Fibroblast of lung (primary cell): Measurements from ENCODE around the gene ADAMTS19. TPM values are rescaled to one million over a fixed set of nuclear protein-coding genes. Genes with fewer than 3 reads are reported as not detected.

Source experiments
- DNase-seq, 2 donors: peaks; one replicate each; pipeline versions ENCODE4 v3.0.0 to v3.0.0-alpha.2; 2010; ENCODE audit warnings: low read depth in 2 of 2
- H2AFZ ChIP-seq: 2 replicates; pipeline ENCODE4 v1.5.1; 2012; ENCODE audit warnings: low read length, control low read depth, inconsistent platforms
- H3K27ac ChIP-seq: 2 replicates; pipeline ENCODE4 v1.5.1; 2011; ENCODE audit warnings: low read length, control low read depth; ENCODE audit not compliant: insufficient read depth
- H3K27me3 ChIP-seq: 2 replicates; pipeline ENCODE4 v1.5.1; 2011; ENCODE audit warnings: mild to moderate bottlenecking, low read length; ENCODE audit not compliant: control insufficient read depth, insufficient read depth
- H3K36me3 ChIP-seq: 2 replicates; pipeline ENCODE4 v1.5.1; 2011; ENCODE audit warnings: low read length; ENCODE audit not compliant: control insufficient read depth, insufficient read depth
- H3K4me1 ChIP-seq: 2 replicates; pipeline ENCODE4 v1.5.1; 2011; ENCODE audit warnings: low read length; ENCODE audit not compliant: control insufficient read depth, insufficient read depth; ENCODE audit errors: extremely low read depth
- H3K4me2 ChIP-seq: 2 replicates; pipeline ENCODE4 v1.5.1; 2011; ENCODE audit warnings: low read length, control low read depth; ENCODE audit not compliant: insufficient read depth; ENCODE audit errors: extremely low read depth
- H3K4me3 ChIP-seq, 4 experiments: fragments of 200-600 bp in 1 of 4; sonication (generic) in 1 of 4; replicated peaks in 1 of 4; 2 replicates each; pipeline ENCODE4 v1.5.1; 2011 to 2016; ENCODE audit warnings: low read length in 4 of 4, low read depth in 3 of 4, mild to moderate bottlenecking in 3 of 4, control low read depth in 2 of 4, inconsistent platforms in 1 of 4, mixed read lengths in 1 of 4; ENCODE audit not compliant: insufficient read depth in 1 of 4; ENCODE audit errors: control extremely low read depth in 1 of 4
- H3K79me2 ChIP-seq: 2 replicates; pipeline ENCODE4 v1.5.1; 2012; ENCODE audit warnings: mild to moderate bottlenecking, low read length, inconsistent platforms; ENCODE audit not compliant: control insufficient read depth, insufficient read depth
- H3K9ac ChIP-seq: 2 replicates; pipeline ENCODE4 v1.5.1; 2011; ENCODE audit warnings: mild to moderate bottlenecking, low read length, control low read depth; ENCODE audit not compliant: insufficient read depth
- H3K9me3 ChIP-seq: 2 replicates; pipeline ENCODE4 v1.5.1; 2012; ENCODE audit warnings: low read depth, low read length; ENCODE audit not compliant: control insufficient read depth, insufficient read depth
- H4K20me1 ChIP-seq: 2 replicates; pipeline ENCODE4 v1.5.1; 2011; ENCODE audit warnings: low read length; ENCODE audit not compliant: control insufficient read depth, insufficient read depth; ENCODE audit errors: extremely low read depth
- CTCF ChIP-seq, 2 donors: IDR thresholded peaks in 1 of 2; conservative IDR thresholded peaks in 1 of 2; 1 replicate in 1 of 2; 2 replicates in 1 of 2; pipeline ENCODE4 v1.5.1; 2011 to 2012; ENCODE audit warnings: low read length in 2 of 2, control low read depth in 1 of 2, inconsistent platforms in 1 of 2, low read depth in 1 of 2, mild to moderate bottlenecking in 1 of 2
- EZH2 ChIP-seq: IDR thresholded peaks from 2 replicates; pipeline ENCODE4 v1.5.1; 2012; ENCODE audit warnings: low read length, control low read depth, mild to moderate bottlenecking; ENCODE audit errors: missing control alignments
- polyA plus RNA-seq, 2 donors: library from polyadenylated mRNA; depleted of rRNA in 1 of 2; stranded (reverse) in 1 of 2; unstranded in 1 of 2; fragments of >200 nt; gene quantifications; 2 replicates each; pipeline ENCODE4 v1.2.1, GENCODE V29; 2011 to 2012; ENCODE audit warnings: missing spikeins in 1 of 2
- total RNA-seq: library from RNA; depleted of rRNA; stranded (reverse); fragments of >200 nt; gene quantifications from 2 replicates; pipeline ENCODE4 v1.2.1, GENCODE V29; 2014

Gene ADAMTS19
- total and polyA plus RNA-seq, 2 donors (not counting 1 experiment from before 2014, with no cell fraction given), result 0.09 to 0.33 TPM

- Histone ChIP-seq H3K9me3 (no peaks in the 10 kb centered on the region), H3K4me1 (no peaks in the 10 kb centered on the region), H3K36me3 (no peaks in the 10 kb centered on the region), H3K27me3 (no peaks in the 10 kb centered on the region), H3K79me2 (no peaks in the 10 kb centered on the region), H3K4me3 (no peak overlapping the region), H3K27ac (no peak overlapping the region), H4K20me1 (no peaks in the 10 kb centered on the region), H2AFZ (no peak overlapping the region), H3K4me2 (no peak overlapping the region), H3K9ac (no peak overlapping the region)
- TF ChIP-seq EZH2 (no peak), CTCF (conservative IDR thresholded peaks at IDR 0.05 in 1 of 2, IDR thresholded peaks at IDR 0.05 in 1 of 2; ENCODE audit: low read depth in 1 of 2, low read length in 2 of 2) (no peak)
- DNase-seq, result no peak
These were observed 47.4 kb upstream of the ADAMTS19 start for GRCh38 chr5:129412721-129413120.

- Histone ChIP-seq H3K4me2 (no peak overlapping the region), H3K9ac (no peak overlapping the region), H2AFZ (no peak overlapping the region), H3K79me2 (no peaks in the 10 kb centered on the region), H3K4me1 (no peaks in the 10 kb centered on the region), H3K4me3 (no peak overlapping the region), H3K27me3 (no peaks in the 10 kb centered on the region), H3K27ac (no peak overlapping the region), H3K9me3 (no peaks in the 10 kb centered on the region), H3K36me3 (no peaks in the 10 kb centered on the region), H4K20me1 (no peaks in the 10 kb centered on the region)
- TF ChIP-seq EZH2 (no peak), CTCF (conservative IDR thresholded peaks at IDR 0.05 in 1 of 2, IDR thresholded peaks at IDR 0.05 in 1 of 2; ENCODE audit: low read depth in 1 of 2, low read length in 2 of 2) (no peak)
- no peak for DNase-seq
These were observed 46.5 kb upstream of the ADAMTS19 start for GRCh38 chr5:129413570-129413969.

GRCh38 chr5:129419292-129419691 is 40.8 kb upstream of the ADAMTS19 start:
- H3K36me3 ChIP-seq, result no peaks in the 10 kb centered on the region
- H3K4me2 ChIP-seq, result no peak overlapping the region
- no peaks in the 10 kb centered on the region for H3K4me1 ChIP-seq
- no peak overlapping the region for H3K9ac ChIP-seq
- H3K4me3 ChIP-seq, result no peak overlapping the region
- DNase-seq, result no peak
- no peaks in the 10 kb centered on the region for H3K9me3 ChIP-seq
- H4K20me1 ChIP-seq, result no peaks in the 10 kb centered on the region
- no peak for TF ChIP-seq CTCF (conservative IDR thresholded peaks at IDR 0.05 in 1 of 2, IDR thresholded peaks at IDR 0.05 in 1 of 2; ENCODE audit: low read depth in 1 of 2, low read length in 2 of 2)
- TF ChIP-seq EZH2, result no peak
- no peaks in the 10 kb centered on the region for H3K79me2 ChIP-seq
- H3K27ac ChIP-seq, result no peak overlapping the region
- H2AFZ ChIP-seq, result no peak overlapping the region
- no peaks in the 10 kb centered on the region for H3K27me3 ChIP-seq
